GM23338 (cell line): ENCODE measurements around the gene CXXC5. TPM values are rescaled to one million over a fixed set of nuclear protein-coding genes. Genes with fewer than 3 reads are reported as not detected.
A peak's percentile ranks its signal among the peaks of the same experiment; 100 is the strongest.

Source experiments
- ATAC-seq: fragments of 200-7000 bp; cut with Tn5 transposase; 3 replicates; pipeline ENCODE4 v1.9.1; 2020
- DNase-seq: peaks from one replicate; pipeline ENCODE4 v3.0.0-alpha.2; 2015; ENCODE audit warnings: low spot score
- H2AFZ ChIP-seq: fragments of 200-600 bp; sonication (generic); 2 replicates; pipeline ENCODE4 v1.8.0; 2016; ENCODE audit warnings: antibody characterized with exemption, mild to moderate bottlenecking, moderate library complexity
- H3F3A ChIP-seq: fragments of 200-600 bp; sonication (generic); replicated peaks from 2 replicates; pipeline ENCODE4 v1.8.0; 2017; ENCODE audit warnings: antibody characterized with exemption, mixed run types, low read depth
- H3K27ac ChIP-seq: fragments of 200-600 bp; sonication (generic); 2 replicates; pipeline ENCODE4 v1.6.1; 2016; ENCODE audit warnings: low read depth
- H3K27me3 ChIP-seq: fragments of 200-600 bp; sonication (generic); 2 replicates; pipeline ENCODE4 v1.8.0; 2016; ENCODE audit warnings: mild to moderate bottlenecking, mixed run types, moderate library complexity; ENCODE audit not compliant: insufficient read depth
- H3K36me3 ChIP-seq: fragments of 200-600 bp; sonication (generic); 2 replicates; pipeline ENCODE4 v1.8.0; 2016; ENCODE audit warnings: mild to moderate bottlenecking; ENCODE audit not compliant: insufficient read depth
- H3K4me1 ChIP-seq: fragments of 200-600 bp; sonication (generic); 2 replicates; pipeline ENCODE4 v1.8.0; 2016; ENCODE audit warnings: mild to moderate bottlenecking, moderate library complexity; ENCODE audit not compliant: insufficient read depth
- H3K4me2 ChIP-seq: fragments of 200-600 bp; sonication (generic); 2 replicates; pipeline ENCODE4 v1.7.1; 2017; ENCODE audit warnings: mixed run types
- H3K4me3 ChIP-seq: fragments of 200-600 bp; sonication (generic); 2 replicates; pipeline ENCODE4 v1.6.1; 2016; ENCODE audit warnings: mixed run types
- H3K79me2 ChIP-seq: fragments of 200-600 bp; sonication (generic); replicated peaks from 2 replicates; pipeline ENCODE4 v1.8.0; 2017; ENCODE audit warnings: mild to moderate bottlenecking; ENCODE audit not compliant: insufficient read depth
- H3K9me2 ChIP-seq: fragments of 200-600 bp; sonication (generic); 2 replicates; pipeline ENCODE4 v1.8.0; 2017; ENCODE audit not compliant: insufficient read depth
- H4K20me1 ChIP-seq: fragments of 200-600 bp; sonication (generic); replicated peaks from 2 replicates; pipeline ENCODE4 v1.8.0; 2017; ENCODE audit warnings: mild to moderate bottlenecking; ENCODE audit not compliant: insufficient read depth
- H3K27ac Mint-ChIP-seq: 2 replicates; pipeline ENCODE4 v1.8.0; 2020; ENCODE audit warnings: inconsistent platforms, mild to moderate bottlenecking, moderate library complexity, mixed read lengths
- H3K27me3 Mint-ChIP-seq: 3 replicates; pipeline ENCODE4 v1.8.0; 2022; ENCODE audit warnings: low read depth, mild to moderate bottlenecking, moderate library complexity, mixed read lengths, inconsistent platforms; ENCODE audit not compliant: insufficient read depth, poor library complexity
- H3K36me3 Mint-ChIP-seq: 3 replicates; pipeline ENCODE4 v1.8.0; 2021; ENCODE audit warnings: low read depth, mild to moderate bottlenecking, inconsistent platforms, moderate library complexity, mixed read lengths
- H3K4me1 Mint-ChIP-seq: 3 replicates; pipeline ENCODE4 v1.8.0; 2020; ENCODE audit warnings: mild to moderate bottlenecking, inconsistent platforms, mixed read lengths
- H3K4me3 Mint-ChIP-seq: 3 replicates; pipeline ENCODE4 v1.8.0; 2021; ENCODE audit warnings: moderate library complexity, mild to moderate bottlenecking, inconsistent platforms, mixed read lengths
- H3K9me3 Mint-ChIP-seq: 3 replicates; pipeline ENCODE4 v1.8.0; 2020; ENCODE audit warnings: moderate library complexity, mild to moderate bottlenecking, inconsistent platforms, mixed read lengths
- CREB1 ChIP-seq: fragments of 250-450 bp; sonication (Bioruptor Pico); IDR thresholded peaks from 2 replicates; pipeline ENCODE4 v1.5.0; 2020; ENCODE audit warnings: low read depth, mild to moderate bottlenecking, moderate library complexity
- CTCF ChIP-seq, 2 experiments: fragments of 200-600 bp in 1 of 2; sonication (generic) in 1 of 2; conservative IDR thresholded peaks; 2 replicates each; pipeline versions ENCODE4 v1.5.1 to v1.6.1; 2016 to 2017; ENCODE audit warnings: antibody characterized with exemption in 2 of 2, low read depth in 2 of 2, mild to moderate bottlenecking in 2 of 2, moderate library complexity in 1 of 2
- ETS1 ChIP-seq: IDR thresholded peaks from 2 replicates; pipeline ENCODE4 v1.6.1; 2016; ENCODE audit warnings: antibody characterized with exemption
- EZH2 ChIP-seq: fragments of 200-600 bp; sonication (generic); IDR thresholded peaks from one replicate; pipeline ENCODE4 v1.8.0; 2017; ENCODE audit warnings: antibody characterized with exemption, mild to moderate bottlenecking, low read depth; ENCODE audit not compliant: unreplicated experiment
- EZH2phosphoT487 ChIP-seq: fragments of 200-600 bp; sonication (generic); IDR thresholded peaks from one replicate; pipeline ENCODE4 v1.8.1; 2018; ENCODE audit warnings: antibody characterized with exemption; ENCODE audit not compliant: unreplicated experiment
- JUNB ChIP-seq: IDR thresholded peaks from one replicate; pipeline ENCODE4 v1.6.1; 2016; ENCODE audit warnings: antibody characterized with exemption; ENCODE audit not compliant: unreplicated experiment
- NANOG ChIP-seq: IDR thresholded peaks from 2 replicates; pipeline ENCODE4 v1.6.1; 2016; ENCODE audit warnings: antibody characterized with exemption, borderline replicate concordance
- STAT1 ChIP-seq: IDR thresholded peaks from one replicate; pipeline ENCODE4 v1.6.1; 2016; ENCODE audit warnings: antibody characterized with exemption; ENCODE audit not compliant: unreplicated experiment
- polyA plus RNA-seq: library from polyadenylated mRNA; unstranded; fragments of >200 nt; fragmentation: Nextera tagmentation; extraction: Ambion mirVana; gene quantifications from 2 replicates; pipeline ENCODE4 v1.2.1, GENCODE V29; 2016
- total RNA-seq: library from RNA; depleted of rRNA; stranded (reverse); fragments of >200 nt; shearing (Covaris generic); gene quantifications from 2 replicates; pipeline ENCODE4 v1.2.3, GENCODE V29; 2014
- TF ChIP-seq, protein P1 (sequence below): fragments of 250-450 bp; sonication (Bioruptor Pico); IDR thresholded peaks from 2 replicates; pipeline ENCODE4 v1.5.0; 2020; ENCODE audit warnings: mild to moderate bottlenecking, moderate library complexity
- TF ChIP-seq, protein P2 (sequence below): IDR thresholded peaks from one replicate; pipeline ENCODE4 v1.6.1; 2018; ENCODE audit warnings: antibody characterized with exemption; ENCODE audit not compliant: unreplicated experiment

The CXXC5 gene
- total and polyA plus RNA-seq, 2 experiments from 2014 or later: 63.3 to 111 TPM

DNA sequence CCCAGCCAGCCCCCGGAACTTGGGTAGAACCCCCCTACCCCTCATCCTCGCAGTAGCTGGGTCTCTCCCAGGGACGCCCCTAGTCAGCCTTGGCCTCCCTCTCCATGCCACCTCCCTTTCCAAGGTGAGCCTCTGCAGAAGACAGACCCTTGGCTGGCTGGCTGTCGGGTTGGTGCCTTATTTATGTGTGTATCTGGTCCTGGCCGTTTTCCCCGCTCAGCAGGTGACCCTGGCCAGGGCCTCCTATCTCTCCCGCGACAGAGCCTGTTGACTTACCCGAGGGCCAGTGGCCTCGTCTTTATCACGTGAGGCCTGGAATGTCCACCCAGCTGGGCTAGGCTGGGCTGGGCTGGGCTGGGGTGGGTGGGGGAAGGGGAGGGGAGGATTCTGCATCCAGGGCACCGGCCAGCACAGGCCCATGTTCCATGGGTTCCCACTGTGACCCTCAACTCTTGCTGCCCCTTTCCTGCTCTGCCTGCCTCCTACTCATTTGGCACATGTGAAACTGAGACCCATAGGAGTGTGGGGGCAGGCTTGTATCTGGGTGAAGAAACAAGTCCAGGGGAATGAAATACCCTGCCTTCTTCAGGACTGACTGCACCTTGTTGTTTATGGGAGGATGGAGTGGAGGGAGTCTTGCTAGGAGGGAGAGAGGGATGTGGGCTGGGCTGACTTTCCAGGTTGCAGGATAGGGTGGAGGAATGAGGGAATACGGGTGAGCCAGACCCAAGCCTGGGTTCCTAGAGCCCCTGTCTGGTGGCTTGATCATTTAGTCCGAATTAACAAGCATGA lies 3.1 kb downstream of the CXXC5 start:
- peaks cover 37% of the 10 kb centered on the region for H3K27me3 Mint-ChIP-seq
- Histone ChIP-seq H3K79me2 (peaks cover 75% of the 10 kb centered on the region), H3K4me2 (peak overlapping the region; percentile 98), H4K20me1 (peaks cover 45% of the 10 kb centered on the region), H3K27ac (peak overlapping the region; percentile 93), H3K9me2 (no peaks in the 10 kb centered on the region), H2AFZ (no peak overlapping the region), H3F3A (peaks cover 36% of the 10 kb centered on the region), H3K4me1 (peaks cover 61% of the 10 kb centered on the region), H3K36me3 (no peaks in the 10 kb centered on the region), H3K4me3 (peak overlapping the region; percentile 96), H3K27me3 (peaks cover 21% of the 10 kb centered on the region)
- no peak for TF ChIP-seq CREB1
- TF ChIP-seq EZH2phosphoT487: no peak
- no peak for TF ChIP-seq CTCF (conservative IDR thresholded peaks at IDR 0.05; ENCODE audit: low read depth in 2 of 2)
- TF ChIP-seq JUNB: no peak
- TF ChIP-seq EZH2: no peak
- TF ChIP-seq, protein P1, sequence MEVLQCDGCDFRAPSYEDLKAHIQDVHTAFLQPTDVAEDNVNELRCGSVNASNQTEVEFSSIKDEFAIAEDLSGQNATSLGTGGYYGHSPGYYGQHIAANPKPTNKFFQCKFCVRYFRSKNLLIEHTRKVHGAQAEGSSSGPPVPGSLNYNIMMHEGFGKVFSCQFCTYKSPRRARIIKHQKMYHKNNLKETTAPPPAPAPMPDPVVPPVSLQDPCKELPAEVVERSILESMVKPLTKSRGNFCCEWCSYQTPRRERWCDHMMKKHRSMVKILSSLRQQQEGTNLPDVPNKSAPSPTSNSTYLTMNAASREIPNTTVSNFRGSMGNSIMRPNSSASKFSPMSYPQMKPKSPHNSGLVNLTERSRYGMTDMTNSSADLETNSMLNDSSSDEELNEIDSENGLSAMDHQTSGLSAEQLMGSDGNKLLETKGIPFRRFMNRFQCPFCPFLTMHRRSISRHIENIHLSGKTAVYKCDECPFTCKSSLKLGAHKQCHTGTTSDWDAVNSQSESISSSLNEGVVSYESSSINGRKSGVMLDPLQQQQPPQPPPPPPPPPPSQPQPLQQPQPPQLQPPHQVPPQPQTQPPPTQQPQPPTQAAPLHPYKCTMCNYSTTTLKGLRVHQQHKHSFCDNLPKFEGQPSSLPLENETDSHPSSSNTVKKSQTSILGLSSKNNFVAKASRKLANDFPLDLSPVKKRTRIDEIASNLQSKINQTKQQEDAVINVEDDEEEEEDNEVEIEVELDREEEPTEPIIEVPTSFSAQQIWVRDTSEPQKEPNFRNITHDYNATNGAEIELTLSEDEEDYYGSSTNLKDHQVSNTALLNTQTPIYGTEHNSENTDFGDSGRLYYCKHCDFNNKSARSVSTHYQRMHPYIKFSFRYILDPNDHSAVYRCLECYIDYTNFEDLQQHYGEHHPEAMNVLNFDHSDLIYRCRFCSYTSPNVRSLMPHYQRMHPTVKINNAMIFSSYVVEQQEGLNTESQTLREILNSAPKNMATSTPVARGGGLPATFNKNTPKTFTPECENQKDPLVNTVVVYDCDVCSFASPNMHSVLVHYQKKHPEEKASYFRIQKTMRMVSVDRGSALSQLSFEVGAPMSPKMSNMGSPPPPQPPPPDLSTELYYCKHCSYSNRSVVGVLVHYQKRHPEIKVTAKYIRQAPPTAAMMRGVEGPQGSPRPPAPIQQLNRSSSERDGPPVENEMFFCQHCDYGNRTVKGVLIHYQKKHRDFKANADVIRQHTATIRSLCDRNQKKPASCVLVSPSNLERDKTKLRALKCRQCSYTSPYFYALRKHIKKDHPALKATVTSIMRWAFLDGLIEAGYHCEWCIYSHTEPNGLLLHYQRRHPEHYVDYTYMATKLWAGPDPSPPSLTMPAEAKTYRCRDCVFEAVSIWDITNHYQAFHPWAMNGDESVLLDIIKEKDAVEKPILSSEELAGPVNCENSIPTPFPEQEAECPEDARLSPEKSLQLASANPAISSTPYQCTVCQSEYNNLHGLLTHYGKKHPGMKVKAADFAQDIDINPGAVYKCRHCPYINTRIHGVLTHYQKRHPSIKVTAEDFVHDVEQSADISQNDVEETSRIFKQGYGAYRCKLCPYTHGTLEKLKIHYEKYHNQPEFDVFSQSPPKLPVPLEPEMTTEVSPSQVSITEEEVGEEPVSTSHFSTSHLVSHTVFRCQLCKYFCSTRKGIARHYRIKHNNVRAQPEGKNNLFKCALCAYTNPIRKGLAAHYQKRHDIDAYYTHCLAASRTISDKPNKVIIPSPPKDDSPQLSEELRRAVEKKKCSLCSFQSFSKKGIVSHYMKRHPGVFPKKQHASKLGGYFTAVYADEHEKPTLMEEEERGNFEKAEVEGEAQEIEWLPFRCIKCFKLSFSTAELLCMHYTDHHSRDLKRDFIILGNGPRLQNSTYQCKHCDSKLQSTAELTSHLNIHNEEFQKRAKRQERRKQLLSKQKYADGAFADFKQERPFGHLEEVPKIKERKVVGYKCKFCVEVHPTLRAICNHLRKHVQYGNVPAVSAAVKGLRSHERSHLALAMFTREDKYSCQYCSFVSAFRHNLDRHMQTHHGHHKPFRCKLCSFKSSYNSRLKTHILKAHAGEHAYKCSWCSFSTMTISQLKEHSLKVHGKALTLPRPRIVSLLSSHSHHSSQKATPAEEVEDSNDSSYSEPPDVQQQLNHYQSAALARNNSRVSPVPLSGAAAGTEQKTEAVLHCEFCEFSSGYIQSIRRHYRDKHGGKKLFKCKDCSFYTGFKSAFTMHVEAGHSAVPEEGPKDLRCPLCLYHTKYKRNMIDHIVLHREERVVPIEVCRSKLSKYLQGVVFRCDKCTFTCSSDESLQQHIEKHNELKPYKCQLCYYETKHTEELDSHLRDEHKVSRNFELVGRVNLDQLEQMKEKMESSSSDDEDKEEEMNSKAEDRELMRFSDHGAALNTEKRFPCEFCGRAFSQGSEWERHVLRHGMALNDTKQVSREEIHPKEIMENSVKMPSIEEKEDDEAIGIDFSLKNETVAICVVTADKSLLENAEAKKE (CRISPR knock-in tag): no peak
- no peak for TF ChIP-seq ETS1
- TF ChIP-seq STAT1: no peak
- TF ChIP-seq, protein P2, sequence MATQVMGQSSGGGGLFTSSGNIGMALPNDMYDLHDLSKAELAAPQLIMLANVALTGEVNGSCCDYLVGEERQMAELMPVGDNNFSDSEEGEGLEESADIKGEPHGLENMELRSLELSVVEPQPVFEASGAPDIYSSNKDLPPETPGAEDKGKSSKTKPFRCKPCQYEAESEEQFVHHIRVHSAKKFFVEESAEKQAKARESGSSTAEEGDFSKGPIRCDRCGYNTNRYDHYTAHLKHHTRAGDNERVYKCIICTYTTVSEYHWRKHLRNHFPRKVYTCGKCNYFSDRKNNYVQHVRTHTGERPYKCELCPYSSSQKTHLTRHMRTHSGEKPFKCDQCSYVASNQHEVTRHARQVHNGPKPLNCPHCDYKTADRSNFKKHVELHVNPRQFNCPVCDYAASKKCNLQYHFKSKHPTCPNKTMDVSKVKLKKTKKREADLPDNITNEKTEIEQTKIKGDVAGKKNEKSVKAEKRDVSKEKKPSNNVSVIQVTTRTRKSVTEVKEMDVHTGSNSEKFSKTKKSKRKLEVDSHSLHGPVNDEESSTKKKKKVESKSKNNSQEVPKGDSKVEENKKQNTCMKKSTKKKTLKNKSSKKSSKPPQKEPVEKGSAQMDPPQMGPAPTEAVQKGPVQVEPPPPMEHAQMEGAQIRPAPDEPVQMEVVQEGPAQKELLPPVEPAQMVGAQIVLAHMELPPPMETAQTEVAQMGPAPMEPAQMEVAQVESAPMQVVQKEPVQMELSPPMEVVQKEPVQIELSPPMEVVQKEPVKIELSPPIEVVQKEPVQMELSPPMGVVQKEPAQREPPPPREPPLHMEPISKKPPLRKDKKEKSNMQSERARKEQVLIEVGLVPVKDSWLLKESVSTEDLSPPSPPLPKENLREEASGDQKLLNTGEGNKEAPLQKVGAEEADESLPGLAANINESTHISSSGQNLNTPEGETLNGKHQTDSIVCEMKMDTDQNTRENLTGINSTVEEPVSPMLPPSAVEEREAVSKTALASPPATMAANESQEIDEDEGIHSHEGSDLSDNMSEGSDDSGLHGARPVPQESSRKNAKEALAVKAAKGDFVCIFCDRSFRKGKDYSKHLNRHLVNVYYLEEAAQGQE: no peak
- no peak for TF ChIP-seq NANOG
- H3K9me3 Mint-ChIP-seq: peaks cover 5% of the 10 kb centered on the region; the same call in 1 of the 3 replicates
- peaks cover 4% of the 10 kb centered on the region; the same call in 2 of the 3 replicates for H3K36me3 Mint-ChIP-seq
- peaks cover 59% of the 10 kb centered on the region for H3K4me1 Mint-ChIP-seq
- ATAC-seq: no peak; the same call in 2 of the 3 replicates
- DNase-seq: peak; percentile 81
- peak overlapping the region; percentile 21; the same call in 1 of the 2 replicates for H3K27ac Mint-ChIP-seq
- H3K4me3 Mint-ChIP-seq: peak overlapping the region; percentile 99
